ENCODE measurements around the gene ZMIZ1.

Gene ZMIZ1, protein sequence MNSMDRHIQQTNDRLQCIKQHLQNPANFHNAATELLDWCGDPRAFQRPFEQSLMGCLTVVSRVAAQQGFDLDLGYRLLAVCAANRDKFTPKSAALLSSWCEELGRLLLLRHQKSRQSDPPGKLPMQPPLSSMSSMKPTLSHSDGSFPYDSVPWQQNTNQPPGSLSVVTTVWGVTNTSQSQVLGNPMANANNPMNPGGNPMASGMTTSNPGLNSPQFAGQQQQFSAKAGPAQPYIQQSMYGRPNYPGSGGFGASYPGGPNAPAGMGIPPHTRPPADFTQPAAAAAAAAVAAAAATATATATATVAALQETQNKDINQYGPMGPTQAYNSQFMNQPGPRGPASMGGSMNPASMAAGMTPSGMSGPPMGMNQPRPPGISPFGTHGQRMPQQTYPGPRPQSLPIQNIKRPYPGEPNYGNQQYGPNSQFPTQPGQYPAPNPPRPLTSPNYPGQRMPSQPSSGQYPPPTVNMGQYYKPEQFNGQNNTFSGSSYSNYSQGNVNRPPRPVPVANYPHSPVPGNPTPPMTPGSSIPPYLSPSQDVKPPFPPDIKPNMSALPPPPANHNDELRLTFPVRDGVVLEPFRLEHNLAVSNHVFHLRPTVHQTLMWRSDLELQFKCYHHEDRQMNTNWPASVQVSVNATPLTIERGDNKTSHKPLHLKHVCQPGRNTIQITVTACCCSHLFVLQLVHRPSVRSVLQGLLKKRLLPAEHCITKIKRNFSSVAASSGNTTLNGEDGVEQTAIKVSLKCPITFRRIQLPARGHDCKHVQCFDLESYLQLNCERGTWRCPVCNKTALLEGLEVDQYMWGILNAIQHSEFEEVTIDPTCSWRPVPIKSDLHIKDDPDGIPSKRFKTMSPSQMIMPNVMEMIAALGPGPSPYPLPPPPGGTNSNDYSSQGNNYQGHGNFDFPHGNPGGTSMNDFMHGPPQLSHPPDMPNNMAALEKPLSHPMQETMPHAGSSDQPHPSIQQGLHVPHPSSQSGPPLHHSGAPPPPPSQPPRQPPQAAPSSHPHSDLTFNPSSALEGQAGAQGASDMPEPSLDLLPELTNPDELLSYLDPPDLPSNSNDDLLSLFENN

DNA sequence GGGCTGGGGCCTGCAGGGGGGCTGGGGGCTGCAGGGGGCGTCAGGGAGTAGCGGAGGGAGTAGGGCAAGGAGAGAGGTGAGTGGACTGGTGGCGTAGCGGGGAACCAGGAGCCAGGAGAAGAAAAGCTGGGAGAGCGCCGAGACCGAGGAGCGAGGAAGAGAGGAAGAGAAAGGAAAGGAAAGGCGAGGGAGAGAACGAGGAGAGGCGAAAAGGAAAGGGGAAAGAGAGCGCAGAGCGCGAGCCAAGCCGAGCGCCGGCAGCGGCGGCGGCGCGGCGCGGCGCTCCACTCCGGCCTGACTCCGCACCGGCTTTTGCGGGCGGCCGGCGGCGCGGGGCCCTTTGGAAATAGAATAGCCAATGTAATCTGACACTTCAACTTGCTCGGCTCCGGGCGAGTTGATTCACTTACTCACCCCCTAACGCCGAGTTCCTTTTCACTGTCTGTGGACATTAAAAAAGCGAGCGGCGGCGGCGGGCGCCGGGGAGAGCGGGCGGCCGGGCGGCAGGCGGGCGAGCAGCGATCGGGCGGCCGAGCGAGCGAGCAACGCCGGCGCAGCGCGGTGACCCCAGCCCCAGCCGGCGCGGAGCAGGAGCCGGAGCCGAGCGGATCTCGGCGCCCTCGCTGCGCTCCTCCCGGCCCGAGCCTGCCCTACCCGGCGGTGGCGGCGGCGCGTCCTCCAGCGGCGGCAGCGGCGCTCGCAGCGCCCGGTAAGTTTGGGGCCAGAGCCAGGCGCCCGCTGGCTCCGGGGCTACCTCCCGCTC, at the start of gene ZMIZ1:
TSS of gene ZMIZ1 (plus strand) at position 405 of the 763 bp plus-strand sequence. CDS start 132,667 bp downstream, outside the sequence.
- DNase-seq (ENCODE audit: low read depth) = peak; percentile 71

DNA sequence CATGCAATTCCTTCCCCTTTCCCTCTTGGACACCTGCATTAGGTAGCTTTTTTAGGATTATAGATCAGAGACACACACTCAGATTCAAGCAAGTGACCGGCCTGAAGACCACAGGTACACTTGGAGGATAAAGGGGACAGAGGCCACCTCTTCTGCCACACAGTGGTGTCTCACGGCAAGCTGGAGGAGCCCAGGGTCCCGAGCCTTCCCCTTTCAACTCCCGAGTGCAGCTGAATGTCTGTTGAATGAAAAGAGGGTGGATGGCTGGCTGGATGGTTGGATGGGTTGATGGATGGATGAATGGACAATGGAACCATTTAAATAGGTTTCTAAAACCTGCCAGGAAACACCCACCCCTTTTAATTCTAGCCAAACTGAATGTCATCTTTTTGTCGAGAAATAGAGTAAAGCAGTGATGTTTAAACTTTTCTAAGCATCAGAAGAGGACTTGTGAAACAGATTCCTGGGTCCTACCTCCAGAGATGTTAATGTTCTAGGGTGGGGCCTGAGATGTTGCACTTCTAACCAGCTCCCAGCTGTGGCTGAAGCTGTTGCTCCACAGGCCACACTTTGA, 49.2 kb upstream of the ZMIZ1 start:
- no peak for DNase-seq (ENCODE audit: low read depth)

DNA sequence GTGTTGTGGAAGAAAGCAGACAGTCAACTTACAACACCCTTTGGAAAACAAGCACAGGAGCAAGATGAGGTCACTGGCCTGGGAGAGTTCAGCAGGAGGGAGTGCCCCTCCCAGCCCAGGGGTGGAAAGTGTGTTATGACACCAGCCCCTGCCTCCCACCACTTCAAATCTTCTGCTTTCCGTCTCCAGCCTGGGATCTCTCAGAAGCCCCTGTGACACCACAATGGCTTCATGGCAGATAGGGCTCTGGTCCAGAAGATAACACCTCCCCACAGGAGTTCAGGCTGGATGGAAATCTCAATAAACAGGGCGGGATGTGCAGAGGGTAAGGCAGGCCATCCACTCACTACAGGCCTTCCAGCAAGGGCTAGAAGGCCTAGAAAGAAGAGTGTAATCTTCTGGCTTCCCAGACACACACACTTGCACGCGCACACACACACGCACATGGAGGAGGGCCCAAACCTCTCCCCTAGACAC, 48.7 kb upstream of the ZMIZ1 start:
- DNase-seq (ENCODE audit: low read depth) = no peak

DNA sequence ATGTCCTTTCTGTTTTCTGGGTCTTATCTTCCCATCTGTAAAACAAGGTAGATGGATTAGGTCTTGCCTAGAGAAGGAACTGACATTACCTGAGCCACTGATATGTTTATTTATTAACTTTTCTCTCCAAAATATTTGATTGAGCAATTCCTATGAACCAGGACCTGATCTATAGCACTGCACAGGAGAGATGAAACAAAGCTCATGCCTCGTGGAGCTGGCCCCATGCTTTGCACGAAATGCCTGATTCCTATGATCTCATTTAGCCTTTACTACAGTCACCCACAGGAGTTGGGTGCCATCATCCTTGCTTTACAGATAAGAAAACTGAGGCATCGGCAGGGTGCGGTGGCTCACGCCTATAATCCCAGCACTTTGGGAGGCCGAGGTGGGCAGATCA, 48.2 kb upstream of the ZMIZ1 start:
- DNase-seq (ENCODE audit: low read depth) = no peak

DNA sequence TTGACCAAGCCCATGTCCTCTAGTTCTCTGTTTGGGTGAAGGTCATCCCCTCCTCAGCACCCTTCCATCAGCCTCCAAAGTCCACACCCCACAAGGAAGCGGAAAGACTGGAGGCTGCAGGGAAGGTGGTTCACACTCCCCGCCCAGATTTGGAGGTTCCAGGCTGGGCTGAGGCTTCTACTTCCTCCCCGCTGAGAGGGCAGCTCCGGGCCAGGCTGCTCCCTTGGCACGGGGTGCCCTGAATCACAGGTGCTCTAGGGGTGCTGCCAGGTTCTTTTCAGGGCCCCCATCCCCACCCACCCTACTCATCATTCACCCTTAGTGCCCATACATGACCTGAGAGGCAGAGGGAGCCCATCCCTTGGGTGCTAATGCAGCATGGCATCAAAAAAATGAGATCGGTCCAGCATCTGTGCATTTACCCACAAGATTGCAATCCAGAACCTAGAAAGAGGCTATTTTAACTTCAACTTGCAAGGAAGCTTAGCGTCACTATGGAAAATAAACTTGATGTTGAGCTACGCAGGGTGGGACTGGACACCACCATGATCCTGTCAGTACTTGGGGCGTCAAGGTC, 47.3 kb upstream of the ZMIZ1 start:
- no peak for DNase-seq (ENCODE audit: low read depth)

DNA sequence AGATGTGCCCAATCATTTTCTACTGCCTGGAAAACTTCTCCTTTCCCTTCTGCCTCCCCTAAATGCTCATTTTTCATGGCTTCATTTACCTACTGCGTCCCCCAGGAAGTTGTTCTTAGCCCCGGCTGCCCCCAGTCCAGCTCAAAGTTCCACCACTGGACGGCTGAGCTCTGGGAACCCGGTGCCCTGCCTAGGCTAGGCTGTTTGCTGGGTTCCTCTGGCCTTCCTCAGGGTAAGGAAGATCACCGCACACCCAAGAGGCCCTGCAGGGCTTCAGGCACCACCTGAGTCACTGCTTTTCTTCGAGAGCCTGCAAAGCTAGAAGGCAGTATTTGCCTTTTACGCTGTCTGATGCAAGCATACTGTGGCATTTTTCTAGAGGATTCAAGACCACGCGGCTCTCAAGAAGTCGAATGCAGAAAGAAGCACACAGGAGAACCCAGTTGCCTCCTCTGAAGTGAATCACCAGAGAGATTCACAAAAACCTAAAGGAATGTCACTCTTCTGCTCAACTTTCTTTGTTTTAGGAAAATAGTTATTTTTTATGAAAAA, 46.7 kb upstream of the ZMIZ1 start:
- DNase-seq (ENCODE audit: low read depth) = no peak

DNA sequence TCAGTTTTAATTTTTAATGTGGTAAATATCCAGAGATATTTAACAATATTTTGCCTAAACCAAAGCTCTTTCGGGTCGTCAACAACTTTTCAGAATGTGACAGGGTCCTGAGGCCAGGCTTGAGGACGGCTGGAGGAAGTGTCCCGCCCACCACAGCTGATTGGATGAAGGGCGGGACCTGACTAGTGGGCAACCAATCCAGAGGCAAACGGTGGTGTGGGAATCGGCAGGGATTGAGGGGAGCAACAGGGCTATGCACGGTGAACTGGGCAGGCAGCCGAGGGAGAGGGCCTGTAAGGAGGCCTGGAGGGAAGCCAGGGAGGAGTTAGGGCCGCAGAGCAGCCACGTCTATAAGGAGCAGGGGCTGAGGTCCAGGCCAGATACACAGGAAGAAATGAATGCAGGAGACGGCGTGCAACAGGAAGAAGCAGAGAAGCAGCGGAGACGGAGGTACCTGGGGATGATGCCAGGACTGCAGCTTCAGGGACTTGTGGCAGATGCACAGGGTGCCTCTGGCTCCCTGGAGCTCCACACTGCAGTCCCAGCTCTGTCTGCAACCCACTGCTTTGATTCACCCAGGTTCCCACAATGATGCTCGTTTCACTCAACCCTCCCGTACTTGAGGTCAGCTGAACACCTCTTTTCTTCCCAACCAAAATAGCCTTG, 46.1 kb upstream of the ZMIZ1 start:
- no peak for DNase-seq (ENCODE audit: low read depth)

DNA sequence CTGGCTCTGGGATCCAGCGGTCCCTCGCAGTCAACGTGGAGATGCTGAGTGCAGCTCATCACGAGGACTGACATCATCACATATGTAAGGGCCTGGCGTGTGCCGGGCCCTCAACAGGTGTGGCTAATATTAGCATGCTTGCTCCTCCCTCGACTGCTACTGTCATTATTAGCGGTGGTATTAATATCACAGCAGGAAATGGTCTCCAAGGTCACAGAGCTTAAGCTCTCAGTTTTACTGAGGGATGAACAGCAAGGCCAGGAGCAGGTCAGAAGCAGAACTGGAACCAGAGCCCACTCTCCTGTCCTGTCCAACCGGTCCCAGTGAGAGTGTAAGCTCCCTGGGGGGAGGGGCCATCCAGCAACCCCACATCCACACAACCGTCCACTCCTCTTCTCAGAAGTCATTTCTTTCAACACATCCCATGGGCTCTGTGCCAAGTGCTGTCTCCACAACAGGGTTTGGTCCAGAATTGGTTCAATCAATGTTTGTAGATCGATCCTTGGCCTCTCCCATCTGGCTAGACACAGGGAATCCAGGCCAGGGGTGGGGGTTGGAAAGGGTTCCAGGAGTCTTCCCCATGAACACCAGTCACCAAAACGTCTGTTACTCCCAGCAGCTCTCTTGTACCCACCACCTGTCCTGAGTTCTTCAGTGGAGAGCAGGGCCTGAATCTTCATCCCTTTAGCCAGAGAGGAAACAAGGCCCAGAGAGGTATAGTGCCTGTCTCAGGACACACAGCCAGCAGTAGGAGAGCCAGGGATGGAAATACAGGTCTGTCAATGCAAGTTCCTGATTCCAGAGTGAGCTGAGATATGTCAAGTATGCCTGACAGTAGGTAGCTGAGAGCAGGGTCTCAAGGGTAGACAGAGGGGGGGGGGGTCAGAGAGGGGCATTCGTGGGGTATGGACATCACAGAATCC, 45.3 kb upstream of the ZMIZ1 start:
- DNase-seq (ENCODE audit: low read depth) = no peak

DNA sequence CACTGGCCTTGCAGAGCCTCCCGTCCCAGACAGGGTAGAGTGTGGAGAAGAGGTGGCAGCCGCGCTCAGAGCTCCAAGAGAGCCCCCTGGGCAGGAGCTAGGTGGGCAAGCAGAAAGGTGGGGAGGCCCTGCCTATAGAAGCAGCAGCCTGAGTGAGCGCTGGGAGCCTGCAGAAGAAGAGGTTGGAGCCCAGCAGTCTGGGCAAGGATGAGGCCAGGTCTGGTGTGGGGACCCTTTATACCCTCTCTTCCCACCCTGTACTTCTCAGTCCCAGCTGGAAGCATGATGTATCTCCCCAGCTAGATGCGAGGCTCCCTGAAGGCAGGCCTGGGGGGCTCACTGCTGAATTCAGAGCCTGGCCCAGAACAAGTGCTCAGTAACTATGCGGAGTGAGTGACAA, 44.5 kb upstream of the ZMIZ1 start:
- no peak for DNase-seq (ENCODE audit: low read depth)

DNA sequence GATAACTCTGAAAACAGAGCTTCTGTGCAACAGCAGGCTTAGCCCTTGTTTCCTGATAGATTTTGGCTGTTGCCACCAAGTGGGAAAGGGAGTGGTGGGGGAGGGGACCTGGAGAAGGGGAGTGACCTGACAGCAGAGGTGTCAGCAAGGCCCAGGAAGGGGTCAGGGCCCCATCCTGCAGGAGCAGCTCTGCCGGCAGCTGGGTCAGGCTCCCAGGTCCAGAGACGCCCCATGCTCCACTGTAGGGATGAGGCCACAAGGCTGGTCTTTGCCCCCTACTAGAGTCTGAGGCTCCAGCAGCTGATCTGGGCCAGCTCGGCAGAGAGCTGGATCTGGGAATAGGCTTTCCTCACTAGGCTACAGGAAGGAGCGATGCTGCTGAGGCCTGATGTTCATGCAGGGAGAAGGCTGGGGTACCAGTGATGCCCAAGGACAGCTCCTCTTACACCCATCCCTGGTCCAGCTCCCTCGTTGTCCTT, 44.0 kb upstream of the ZMIZ1 start:
- no peak for DNase-seq (ENCODE audit: low read depth)

DNA sequence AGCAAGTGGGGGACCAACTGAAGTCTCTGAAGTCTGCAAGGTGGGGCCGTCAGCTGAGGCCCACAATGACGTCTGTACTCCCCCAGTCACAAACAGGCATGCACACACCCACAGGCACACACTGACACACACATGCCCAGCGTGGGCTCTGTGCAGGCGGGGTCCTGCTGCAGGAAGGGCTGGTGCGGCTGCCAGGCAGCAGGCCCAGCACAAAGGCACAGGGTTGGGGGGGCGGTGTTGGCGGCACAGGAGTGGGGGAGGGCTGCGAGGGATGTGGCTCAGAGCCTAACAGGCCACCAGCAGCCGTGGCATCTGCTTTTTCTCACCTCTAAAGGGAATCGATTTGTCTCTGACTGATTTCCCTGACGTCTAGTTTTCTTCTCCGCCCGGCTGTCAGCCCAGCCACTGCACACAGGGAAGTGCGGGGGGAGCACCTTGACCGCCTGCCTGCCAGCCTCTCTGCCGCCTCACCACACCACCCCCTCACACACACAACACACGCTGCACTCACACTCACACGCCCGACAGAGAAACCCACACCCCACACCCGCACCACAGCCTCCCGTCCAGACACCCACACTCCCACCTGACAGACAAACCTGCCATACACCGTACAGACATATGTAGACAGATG, 43.5 kb upstream of the ZMIZ1 start:
- no peak for DNase-seq (ENCODE audit: low read depth)

DNA sequence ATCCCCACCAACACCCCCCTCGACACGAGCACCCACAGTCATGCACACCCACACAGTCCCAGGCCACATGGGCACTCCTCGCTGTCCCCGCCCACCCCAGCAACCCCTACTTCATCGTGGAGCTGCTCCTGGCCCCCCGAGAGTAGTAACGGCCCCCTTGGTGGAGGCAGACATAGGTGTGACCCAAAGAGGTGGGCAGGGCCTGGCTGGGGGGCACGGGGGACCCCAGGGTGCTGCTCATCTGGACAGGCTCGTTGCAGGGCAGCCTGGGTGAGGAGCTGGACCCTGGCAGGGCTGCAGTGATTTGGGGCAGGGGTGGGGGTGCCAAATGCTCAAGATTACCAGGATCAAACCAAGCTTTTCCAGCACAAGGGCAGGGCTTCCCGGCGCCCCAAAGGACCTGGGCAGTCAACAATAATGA, 42.4 kb upstream of the ZMIZ1 start:
- no peak for DNase-seq (ENCODE audit: low read depth)

DNA sequence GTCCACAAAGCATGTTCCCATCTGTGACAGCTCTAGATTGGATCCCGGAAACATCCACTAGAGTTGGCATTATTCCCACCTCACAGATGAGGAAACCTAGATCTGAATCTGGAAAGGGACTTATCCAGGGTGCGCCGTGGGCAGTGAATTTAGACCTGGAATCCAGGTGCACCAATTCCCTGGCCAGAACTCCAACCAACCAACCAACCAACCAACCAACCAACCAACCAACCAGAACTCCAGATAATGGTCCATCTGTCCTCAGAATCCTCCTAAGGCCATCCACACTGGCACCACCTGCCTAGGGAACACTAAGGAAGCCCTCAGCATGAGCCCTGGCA, 42.0 kb upstream of the ZMIZ1 start:
- no peak for DNase-seq (ENCODE audit: low read depth)

DNA sequence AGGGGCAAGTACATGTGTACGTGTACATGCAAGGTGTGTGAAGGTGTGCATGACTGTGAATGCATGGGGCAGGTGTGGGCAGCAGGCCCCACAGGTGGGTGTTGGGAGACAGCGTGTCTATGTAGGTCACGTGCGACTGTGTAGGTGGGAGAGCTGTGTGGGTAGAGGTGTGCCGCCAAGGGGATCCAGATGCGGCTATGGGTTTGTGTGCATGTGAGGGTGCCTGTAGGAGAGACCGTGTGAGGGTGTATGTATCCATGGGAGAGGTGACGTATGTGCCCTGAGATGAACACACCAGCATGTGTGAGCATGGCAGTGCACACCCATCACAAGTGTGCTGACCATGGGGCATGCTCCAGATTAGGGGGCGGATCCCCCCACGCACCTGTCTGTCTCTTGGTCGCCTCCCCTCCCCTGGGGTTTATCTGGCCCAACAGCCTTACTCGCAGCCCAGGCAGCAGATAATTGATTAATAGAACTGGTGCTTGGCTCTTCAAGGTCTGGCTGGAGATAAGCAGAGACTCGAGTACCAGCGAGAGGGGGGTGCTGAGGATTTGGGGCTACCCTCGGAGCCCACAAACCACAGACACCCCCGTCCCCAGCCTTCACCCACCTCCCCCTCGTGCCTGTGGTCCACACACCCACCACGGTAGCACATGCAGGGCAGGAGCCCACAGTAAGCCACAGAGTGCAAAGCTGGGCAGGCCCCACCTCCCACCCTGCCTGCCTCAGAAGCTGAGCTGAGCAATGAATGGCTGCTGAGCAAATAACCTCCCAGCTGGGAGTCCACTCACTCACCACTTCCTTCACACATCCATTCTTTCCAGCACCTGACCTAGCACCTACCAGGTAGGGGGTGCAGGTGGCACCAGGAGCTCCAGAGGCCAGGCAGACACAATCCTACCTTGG, 41.4 kb upstream of the ZMIZ1 start:
- DNase-seq (ENCODE audit: low read depth) = no peak

DNA sequence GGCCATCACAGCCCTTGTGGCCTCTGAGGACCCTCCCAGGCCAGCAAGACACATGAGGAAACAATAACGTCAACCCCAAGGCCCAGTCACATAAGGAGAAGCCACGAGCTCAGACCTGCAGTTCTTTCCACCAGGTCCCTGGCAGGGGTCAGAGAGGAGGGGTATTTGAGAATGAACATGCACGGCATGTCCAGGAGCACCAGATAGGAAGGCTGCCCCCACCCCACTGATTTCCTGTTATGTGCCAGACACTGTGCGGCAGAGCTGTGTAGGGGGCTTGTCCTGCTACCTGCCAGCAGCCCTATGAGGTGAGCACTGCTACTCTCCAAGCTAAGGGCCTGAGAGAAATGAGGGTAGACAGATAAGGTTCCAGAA, 40.7 kb upstream of the ZMIZ1 start:
- DNase-seq (ENCODE audit: low read depth) = no peak

DNA sequence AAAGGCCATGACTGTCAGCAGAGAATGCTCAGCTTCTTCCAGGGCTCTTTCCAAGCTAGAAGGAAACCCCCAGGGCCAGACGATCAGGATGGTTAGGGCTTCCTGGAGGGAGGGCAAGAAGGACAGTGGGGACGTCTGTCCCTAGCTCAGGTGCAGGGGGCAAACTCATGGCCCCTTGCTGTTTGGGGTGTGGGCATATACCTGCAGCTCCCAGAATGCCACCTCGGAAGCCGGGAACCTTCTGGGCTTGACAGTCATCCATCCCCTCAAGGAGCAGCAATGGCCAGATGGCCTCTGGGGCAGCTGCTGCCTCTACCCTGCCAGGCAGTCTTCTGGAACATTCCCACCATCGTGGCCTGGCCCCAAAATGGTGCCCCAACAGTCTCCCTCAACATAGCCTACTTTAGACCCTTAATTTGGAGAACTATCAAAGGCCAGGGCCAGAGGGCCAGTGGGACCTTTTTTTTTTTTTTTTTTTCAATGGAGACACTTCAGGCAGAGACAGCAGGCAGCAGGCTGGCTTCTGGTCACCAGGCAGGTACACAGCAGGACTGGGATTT, 40.2 kb upstream of the ZMIZ1 start:
- DNase-seq (ENCODE audit: low read depth) = no peak
